ENCODE results near the gene ZMYND8. TPM values are rescaled to one million over a fixed set of nuclear protein-coding genes. Genes with fewer than 3 reads are reported as not detected.
"Not testable (repeated sequence)": the region's sequence is repeated elsewhere in the genome, so short reads cannot be mapped to it uniquely, and the experiment has no call there.

ZMYND8 gene
- total RNA-seq, 1 donor from 2014 or later, result 57.6 TPM

DNA sequence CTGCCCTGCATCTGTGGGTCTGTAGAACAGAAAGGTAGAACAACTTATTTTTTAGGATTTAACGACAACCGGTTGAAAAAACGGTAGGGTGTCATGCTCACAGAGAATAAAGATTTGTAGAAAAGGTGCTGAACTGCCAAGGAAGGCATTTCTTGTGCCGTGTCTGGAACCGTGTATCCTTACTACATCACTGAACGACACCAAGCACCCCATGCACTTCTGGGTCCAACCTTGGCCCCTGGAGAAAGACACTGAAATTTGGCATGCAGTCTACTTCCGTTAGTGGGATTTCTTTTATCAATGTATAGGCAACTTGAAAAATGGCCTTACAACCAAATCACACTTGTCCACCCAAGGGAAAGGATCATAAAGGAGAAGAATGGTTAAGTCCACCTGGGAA lies 145.5 kb downstream of the ZMYND8 start:
- no peak for DNase-seq
- no peak overlapping the region for H3K4me3 ChIP-seq
- H3K27me3 ChIP-seq (ENCODE audit: low read depth), result no peaks in the 10 kb centered on the region
- H3K9me3 ChIP-seq, result no peaks in the 10 kb centered on the region
- peaks cover 78% of the 10 kb centered on the region for H3K36me3 ChIP-seq
- no peaks in the 10 kb centered on the region for H3K4me1 ChIP-seq
- no peak for ATAC-seq
- H3K27ac ChIP-seq, result no peak overlapping the region
- intact Hi-C loops (cut with DNase I), result no loop called here
- TF ChIP-seq, protein P1, sequence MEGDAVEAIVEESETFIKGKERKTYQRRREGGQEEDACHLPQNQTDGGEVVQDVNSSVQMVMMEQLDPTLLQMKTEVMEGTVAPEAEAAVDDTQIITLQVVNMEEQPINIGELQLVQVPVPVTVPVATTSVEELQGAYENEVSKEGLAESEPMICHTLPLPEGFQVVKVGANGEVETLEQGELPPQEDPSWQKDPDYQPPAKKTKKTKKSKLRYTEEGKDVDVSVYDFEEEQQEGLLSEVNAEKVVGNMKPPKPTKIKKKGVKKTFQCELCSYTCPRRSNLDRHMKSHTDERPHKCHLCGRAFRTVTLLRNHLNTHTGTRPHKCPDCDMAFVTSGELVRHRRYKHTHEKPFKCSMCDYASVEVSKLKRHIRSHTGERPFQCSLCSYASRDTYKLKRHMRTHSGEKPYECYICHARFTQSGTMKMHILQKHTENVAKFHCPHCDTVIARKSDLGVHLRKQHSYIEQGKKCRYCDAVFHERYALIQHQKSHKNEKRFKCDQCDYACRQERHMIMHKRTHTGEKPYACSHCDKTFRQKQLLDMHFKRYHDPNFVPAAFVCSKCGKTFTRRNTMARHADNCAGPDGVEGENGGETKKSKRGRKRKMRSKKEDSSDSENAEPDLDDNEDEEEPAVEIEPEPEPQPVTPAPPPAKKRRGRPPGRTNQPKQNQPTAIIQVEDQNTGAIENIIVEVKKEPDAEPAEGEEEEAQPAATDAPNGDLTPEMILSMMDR (IDR thresholded peaks at IDR 0.05), result no peak

DNA sequence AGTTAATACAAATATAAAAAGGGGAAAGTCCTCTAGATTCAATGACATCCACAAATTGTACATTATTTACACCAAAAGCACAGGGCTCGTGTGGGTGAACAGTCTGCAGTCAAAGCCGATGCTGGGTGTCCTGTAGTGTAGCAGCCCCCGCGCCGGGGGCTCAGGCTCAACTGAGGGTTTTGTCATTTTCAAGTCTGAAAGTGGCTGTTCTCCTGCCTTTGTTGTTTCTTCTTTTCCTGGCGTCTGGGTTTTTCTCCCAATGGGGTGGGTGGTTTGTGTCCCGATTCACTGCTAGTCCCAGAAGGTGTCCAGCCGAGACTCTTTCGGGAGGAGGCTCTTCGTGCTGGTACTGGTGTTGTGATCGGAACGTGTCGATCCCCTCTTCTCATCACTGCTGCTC lies 146.0 kb downstream of the ZMYND8 start:
- TF ChIP-seq, protein P1 (IDR thresholded peaks at IDR 0.05), result no peak
- ATAC-seq, result no peak
- H3K4me1 ChIP-seq, result no peaks in the 10 kb centered on the region
- intact Hi-C loops (cut with DNase I), result no loop called here
- no peak for DNase-seq
- no peak overlapping the region for H3K27ac ChIP-seq
- peaks cover 72% of the 10 kb centered on the region for H3K36me3 ChIP-seq
- no peaks in the 10 kb centered on the region for H3K27me3 ChIP-seq (ENCODE audit: low read depth)
- no peaks in the 10 kb centered on the region for H3K9me3 ChIP-seq
- no peak overlapping the region for H3K4me3 ChIP-seq

DNA sequence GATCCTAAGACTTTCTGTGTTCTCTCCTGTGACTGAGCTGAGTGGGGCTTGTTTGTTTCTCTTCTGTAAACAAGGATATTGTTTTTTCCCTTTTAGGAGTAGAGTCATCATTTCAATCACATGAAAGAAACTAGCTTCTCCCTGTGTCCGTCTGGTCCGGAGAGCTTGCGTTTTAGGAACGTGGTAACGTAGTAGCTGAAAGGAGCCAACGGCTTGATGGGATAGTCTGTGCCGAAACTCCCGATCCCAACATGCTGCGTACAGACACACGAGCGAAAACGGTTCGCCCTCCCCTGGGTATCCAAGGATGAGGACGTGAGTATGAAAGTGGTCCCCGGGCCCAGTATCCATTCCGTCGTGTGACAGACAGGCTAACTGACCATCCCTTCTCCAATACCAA lies 146.5 kb downstream of the ZMYND8 start:
- ATAC-seq, result no peak
- Histone ChIP-seq H3K4me1 (no peaks in the 10 kb centered on the region), H3K27ac (no peak overlapping the region), H3K9me3 (no peaks in the 10 kb centered on the region), H3K36me3 (peaks cover 67% of the 10 kb centered on the region), H3K4me3 (no peak overlapping the region), H3K27me3 (ENCODE audit: low read depth) (no peaks in the 10 kb centered on the region)
- no peak for DNase-seq
- intact Hi-C loops (cut with DNase I), result no loop called here
- TF ChIP-seq, protein P1 (IDR thresholded peaks at IDR 0.05), result no peak

DNA sequence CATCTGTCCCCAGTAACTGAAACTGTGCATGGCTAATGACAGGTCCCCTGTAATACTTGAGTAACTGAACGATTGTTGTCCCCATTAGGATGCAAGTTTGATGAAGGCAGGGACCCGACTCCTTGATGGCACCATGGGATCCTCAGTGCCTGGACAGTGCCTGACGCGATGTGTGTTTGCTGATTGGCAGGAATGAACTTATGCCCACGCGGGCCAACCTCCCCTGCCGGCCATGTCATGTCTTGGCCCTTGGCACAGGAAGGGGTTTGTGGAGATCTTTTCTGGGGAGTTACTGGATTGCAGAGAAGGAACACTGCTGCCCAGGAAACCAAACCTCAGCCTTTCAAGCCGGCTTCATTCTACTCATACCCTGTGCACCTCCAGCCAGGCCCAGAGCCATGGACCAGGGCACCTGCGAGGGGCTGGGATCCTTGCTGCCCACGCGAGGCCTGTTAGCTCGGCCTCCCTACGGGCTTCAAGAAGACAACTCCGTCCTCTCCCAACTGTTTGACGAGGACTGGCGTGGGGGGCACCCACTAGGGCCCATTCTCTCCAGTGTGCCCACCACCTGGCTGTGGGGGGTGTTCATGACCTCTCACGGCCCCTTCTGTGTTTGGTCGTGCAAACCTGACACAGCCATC lies 147.8 kb downstream of the ZMYND8 start:
- TF ChIP-seq, protein P1 (IDR thresholded peaks at IDR 0.05), result no peak
- ATAC-seq, result no peak
- intact Hi-C loops (cut with DNase I), result no loop called here
- Histone ChIP-seq H3K27ac (no peak overlapping the region), H3K27me3 (ENCODE audit: low read depth) (no peaks in the 10 kb centered on the region), H3K36me3 (peaks cover 54% of the 10 kb centered on the region), H3K4me1 (no peaks in the 10 kb centered on the region), H3K9me3 (no peaks in the 10 kb centered on the region), H3K4me3 (no peak overlapping the region)
- no peak for DNase-seq

DNA sequence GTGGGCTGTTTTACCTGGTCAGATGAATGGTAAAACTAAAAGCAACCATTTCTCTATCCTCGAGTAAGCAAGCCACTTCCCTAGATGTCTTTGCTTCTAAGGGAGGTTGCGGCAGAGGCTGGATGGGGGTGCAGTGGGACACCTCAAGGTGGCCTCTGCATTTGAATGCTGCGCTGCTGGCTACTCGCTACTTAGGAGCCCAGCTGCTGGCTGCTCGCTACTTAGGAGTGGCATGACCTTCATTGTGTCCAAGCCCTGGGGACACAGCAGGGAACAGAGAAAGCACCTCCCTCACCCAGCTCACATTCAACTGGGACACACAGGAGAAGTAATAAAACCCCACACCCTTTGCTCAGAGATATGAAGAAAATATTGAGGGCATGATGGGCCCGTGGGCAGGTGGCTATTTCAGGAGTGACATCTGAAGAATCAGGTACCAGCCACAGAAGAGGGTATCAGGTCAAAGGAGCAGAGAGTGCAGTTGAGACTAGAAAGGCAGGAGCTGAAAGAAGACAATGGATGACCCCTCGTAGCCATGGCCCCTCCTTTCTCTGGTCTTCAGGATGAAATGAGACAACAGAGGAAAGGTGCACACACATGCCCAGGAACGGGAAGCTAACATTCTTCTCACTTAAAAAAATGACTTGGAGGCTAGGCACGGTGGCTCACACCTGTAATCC lies 149.4 kb downstream of the ZMYND8 start:
- intact Hi-C loops (cut with DNase I), result no loop called here
- TF ChIP-seq, protein P1 (IDR thresholded peaks at IDR 0.05), result no peak
- no peak overlapping the region for H3K4me3 ChIP-seq
- no peaks in the 10 kb centered on the region for H3K27me3 ChIP-seq (ENCODE audit: low read depth)
- H3K36me3 ChIP-seq, result peaks cover 40% of the 10 kb centered on the region
- no peaks in the 10 kb centered on the region for H3K4me1 ChIP-seq
- DNase-seq, result no peak
- H3K27ac ChIP-seq, result no peak overlapping the region
- no peak for ATAC-seq
- H3K9me3 ChIP-seq, result no peaks in the 10 kb centered on the region

DNA sequence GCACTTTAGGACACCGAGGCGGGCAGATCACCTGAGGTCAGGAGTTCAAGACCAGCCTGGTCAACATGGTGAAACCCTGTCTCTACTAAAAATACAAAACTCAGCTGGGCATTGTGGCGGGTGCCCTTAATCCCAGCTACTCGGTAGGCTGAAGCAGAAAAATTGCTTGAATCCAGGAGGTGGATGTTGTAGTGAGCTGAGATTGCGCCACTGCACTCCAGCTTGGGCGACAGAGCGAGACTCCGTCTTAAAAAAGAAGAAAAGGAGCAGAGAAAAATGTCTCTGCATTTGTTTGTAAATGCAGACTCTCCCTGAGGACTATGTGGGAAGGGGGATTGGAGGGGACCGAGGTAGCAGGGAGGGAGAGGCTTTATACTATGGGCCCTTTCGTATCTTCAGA lies 149.9 kb downstream of the ZMYND8 start:
- intact Hi-C loops (cut with DNase I); H3K9me3 ChIP-seq; H3K4me1 ChIP-seq; DNase-seq; H3K27me3 ChIP-seq (ENCODE audit: low read depth); ATAC-seq; H3K27ac ChIP-seq; H3K4me3 ChIP-seq: not testable (repeated sequence)
- peaks cover 34% of the 10 kb centered on the region for H3K36me3 ChIP-seq
